Stimulated activated CD8-positive, alpha-beta memory T cell treated with anti-CD3 and anti-CD28 coated beads, Interleukin-12 subunit alpha, Interleukin-12 subunit beta, amount 100 ng/mL, for 24 hours (primary cell): ENCODE data around the gene SLC13A3.

Source experiments
- DNase-seq: peaks from one replicate; pipeline ENCODE4 v3.0.0-alpha.2; 2020; ENCODE audit errors: extremely low read depth

SLC13A3 gene, protein sequence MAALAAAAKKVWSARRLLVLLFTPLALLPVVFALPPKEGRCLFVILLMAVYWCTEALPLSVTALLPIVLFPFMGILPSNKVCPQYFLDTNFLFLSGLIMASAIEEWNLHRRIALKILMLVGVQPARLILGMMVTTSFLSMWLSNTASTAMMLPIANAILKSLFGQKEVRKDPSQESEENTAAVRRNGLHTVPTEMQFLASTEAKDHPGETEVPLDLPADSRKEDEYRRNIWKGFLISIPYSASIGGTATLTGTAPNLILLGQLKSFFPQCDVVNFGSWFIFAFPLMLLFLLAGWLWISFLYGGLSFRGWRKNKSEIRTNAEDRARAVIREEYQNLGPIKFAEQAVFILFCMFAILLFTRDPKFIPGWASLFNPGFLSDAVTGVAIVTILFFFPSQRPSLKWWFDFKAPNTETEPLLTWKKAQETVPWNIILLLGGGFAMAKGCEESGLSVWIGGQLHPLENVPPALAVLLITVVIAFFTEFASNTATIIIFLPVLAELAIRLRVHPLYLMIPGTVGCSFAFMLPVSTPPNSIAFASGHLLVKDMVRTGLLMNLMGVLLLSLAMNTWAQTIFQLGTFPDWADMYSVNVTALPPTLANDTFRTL

DNA sequence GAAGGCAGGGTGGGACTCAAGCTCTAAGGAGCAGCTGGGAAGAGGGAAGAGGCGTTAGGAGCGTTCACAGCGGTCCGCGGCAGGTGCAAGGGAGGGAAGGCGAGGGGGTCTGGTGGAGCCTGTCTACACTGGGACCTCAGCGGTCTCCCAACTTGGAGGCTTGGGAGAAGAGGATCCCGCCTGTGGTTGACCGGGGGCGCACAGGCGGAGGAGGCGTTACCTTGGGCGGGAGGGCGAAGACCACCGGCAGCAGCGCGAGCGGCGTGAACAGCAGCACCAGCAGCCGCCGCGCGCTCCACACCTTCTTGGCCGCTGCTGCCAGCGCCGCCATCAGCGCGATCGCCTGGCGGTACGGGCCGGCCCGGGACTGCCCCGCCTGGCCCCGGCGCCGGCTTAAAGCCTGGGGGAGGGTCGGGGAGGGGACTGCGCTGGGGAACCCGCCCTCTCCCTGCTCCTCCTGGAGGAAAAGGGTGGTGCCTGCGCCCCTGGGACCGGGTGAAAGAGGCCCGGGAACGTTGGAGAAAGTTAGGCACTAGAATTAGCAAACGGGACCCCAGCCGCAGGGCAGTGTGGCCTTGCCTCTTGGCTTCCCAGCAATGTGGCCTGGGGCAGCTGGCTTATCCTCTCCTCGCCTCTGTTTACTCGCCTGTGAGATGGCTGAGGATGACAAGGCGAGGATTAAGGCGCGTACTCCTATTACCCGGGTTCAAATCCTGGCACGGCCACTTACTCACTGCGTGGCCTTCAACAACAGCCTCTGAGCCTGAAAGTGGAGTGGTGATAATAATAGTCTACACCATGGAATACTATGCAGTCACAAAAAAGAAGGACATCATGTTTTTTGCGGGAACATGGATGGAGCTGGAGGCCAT, at the start of gene SLC13A3:
TSS of gene SLC13A3 (minus strand) at position 369 of the 872 bp plus-strand sequence. CDS start at position 331, 38 bp downstream.
- no peak for DNase-seq

DNA sequence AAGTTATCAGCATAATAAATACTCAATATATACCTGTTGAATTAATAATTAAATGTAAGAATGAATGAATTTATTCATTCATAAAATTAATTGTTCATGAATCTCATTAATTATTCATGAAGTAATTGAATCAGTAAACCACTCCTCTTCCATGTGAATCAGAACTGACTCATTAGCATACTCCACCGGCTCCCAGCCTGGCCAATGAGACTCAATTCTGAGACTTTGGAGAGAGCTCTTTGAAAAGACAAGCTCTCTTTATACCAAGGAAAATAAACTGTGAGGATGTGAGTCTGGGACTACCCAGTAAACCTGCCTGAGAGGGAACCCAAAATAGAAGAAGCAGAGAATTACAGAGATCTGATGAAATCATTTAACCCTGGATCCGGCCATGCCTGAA, 49.8 kb upstream of the SLC13A3 start:
- DNase-seq, result no peak

DNA sequence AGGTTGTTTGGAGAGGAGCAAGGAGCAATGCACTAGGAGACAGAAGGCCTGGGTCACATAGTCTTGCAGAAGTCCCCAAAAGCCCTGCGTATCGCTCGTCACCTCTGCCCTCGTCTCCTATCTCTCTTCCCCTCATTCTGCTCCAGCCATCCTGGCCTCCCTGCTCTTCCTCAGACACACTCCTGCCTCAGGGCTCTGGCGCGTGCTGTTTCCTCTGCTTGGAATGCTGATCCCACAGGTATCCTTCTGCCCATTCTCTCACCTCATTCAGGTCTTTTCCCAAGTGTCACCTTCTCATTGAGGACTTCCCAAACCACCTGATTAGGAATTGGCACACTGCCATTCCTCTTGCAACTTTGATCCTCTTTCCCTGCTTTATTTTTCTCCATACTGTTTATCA, 49.2 kb upstream of the SLC13A3 start:
- DNase-seq, result no peak

DNA sequence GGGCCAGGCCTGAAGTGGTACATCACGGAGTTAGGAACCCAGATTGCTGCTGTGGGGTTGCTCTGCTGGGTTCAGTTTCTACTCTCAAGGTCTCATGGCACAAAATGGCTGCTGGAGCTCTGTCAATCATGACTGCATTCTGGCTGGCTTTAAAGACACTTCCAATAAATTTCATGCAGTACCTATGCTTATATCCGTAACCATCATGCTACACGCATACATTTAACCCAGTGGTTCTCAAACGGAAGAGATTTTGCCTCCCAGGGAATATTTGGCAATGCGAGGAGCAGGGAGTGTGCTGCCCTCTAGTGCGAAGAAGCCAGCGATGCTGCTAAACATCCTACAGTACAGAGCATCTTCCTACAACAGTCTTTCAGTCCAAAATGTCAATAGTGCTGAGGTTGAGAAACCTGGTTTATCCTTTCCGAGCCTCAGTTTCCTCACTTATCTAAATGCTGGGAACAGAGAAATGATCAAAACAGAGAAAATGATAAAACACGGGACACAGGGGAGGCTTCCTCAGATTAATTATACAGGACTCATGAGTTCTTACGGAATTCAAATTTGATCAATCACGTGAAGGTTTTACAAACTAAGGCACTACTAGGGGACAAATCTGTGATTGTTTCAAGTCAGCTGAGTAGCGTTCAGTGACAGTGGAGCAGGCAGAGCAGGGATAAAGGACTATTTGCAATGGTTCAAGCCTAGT, 48.5 kb upstream of the SLC13A3 start:
- DNase-seq, result no peak

DNA sequence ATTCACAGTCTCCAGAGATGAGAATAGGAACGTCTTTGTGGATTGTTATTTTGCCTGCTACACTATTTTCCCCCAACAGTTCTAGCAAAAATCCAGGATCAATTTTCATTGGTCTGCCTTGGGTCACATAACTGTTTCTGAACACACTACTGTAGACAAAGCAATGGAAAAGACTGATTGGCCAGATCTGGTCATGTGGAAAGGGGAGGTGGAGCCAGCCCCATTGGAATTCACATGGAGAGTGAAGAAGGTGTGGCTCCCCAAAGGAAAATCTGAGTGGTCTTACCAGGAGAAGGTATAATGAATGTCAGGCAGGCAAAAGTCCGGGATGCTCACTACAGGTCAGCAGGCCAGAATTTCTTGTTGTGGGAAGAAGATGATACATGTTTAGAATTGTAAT, 47.5 kb upstream of the SLC13A3 start:
- DNase-seq, result no peak

DNA sequence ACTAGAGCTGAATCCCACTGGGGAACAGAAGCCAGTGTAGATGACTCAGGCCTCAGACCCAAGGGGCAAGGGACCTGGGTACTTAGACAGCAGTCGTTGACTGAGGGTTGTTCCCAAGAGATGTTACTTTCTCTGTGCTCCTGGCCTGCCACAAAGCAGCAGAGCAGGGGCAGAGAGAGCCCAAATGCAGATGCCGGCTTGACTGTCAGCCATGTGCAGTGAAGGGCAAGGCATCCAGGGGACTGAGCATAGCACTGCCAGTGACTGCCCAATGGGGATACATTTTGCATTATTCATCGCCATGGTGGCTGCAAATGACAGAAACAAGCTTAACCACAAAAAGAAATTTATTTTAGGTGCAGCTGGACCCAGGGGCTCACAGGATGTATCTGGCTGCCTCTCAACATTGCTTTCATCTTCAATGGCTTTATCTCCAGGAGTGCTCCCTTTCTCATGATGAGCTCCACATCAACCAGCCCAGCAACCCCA, 45.6 kb upstream of the SLC13A3 start:
- no peak for DNase-seq

DNA sequence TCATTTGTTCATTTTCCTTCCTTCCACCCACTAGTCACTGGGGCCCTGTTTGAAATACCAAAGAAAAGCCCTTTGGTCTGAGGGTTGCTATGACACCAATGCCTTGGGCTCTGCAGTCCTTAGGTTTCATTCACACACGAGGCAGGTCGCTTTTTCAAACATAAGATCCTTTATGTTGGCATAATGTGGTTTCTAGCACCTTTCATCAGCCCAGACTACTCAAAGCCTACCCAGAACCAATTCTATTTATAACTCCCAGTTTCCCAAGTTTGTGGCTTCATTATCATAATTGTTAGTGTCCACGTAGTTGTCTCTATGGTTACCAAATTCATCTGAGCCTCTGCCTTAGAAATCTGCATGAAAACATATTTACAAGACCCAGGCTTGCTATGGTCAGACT, 44.6 kb upstream of the SLC13A3 start:
- no peak for DNase-seq

DNA sequence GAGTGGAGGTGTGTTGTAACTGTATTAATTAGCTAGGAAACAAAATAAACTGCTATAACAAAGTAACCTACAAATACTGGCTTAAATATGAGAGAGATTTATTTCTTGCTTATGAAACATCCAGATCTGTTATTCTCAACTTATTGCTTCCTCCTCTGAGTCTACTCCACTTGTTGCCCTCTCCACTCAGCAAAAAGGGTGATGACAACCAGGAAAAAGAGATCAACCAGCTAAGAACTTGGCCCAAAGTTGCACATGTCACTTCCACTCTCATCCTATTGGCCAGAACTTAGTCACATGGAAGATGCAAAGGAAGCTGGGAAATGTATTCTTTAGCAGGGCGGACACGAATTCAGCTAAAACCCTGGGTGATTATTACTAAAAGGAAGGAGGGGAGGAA, 43.2 kb upstream of the SLC13A3 start:
- no peak for DNase-seq

DNA sequence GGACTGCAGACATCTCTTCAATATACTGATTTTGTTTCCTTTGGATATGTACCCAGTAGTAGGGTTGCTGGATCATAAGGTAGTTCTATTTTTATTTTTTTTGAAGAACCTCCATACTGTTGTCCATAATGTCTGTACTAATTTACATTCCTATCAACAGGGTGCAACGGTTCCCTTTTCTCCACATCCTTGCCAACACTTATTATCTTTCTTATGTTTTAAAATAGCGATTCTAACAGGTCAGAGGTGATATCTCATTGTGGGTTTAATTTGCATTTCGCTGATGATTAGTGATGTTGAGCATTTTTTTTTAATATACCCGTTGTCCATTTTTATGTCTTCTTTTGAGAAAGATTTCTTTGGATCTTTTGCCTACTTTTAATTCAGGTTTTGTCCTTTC, 39.9 kb upstream of the SLC13A3 start:
- DNase-seq, result no peak

DNA sequence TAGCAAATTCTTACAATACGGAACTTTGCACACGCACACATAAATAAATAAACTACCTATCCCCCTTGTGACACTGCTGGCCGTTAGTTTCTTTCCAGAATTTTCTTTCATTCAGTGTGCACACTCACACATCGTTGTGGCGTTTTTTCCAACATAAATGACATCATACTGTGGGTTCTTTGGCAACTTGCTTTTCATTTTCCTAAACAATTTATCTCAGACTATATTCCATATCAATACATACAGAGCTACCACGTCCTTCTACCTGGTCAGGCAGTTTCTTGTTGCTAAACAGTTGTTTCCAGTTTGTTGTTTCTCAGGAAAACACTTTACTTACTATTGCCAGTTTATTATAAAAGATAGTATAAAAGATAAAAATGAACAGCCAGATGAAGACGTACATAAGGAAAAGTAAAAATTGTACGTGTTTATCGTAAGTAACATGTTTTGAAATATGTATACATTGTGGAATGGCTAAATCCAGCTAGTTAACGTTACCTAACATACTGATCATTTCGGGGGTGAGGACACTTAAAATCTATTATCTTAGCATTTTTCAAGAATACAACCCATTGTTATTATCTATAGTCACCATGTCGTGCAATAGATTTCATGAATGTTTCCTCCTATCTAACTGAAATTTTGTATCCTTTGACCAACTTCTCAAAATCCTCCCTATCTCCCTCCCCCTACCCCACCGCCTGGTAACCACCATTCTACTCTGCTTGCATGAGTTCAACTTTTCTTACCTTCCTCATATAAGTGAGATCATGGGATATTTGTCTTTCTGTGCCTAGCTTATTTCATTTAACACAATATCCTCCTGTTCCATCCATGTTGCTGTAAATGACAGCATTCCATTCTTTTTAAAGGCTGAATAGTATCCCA, 39.2 kb upstream of the SLC13A3 start:
- no peak for DNase-seq

DNA sequence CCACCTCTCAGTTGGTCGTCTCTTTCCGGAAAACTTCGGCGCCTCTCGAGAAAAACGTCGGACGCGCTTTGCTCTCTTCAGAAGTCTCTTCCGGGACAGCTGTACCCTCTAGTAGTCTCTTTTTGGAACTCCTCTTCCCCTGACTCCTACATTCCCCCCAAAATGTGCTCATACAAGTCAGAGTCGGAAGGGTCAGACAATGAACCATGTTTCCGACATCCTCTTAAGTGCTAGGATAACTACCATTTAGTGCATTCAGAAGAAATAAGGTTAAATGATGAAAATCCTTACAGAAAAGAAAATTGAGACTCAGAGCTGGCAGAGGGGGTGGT, 38.5 kb upstream of the SLC13A3 start:
- no peak for DNase-seq

DNA sequence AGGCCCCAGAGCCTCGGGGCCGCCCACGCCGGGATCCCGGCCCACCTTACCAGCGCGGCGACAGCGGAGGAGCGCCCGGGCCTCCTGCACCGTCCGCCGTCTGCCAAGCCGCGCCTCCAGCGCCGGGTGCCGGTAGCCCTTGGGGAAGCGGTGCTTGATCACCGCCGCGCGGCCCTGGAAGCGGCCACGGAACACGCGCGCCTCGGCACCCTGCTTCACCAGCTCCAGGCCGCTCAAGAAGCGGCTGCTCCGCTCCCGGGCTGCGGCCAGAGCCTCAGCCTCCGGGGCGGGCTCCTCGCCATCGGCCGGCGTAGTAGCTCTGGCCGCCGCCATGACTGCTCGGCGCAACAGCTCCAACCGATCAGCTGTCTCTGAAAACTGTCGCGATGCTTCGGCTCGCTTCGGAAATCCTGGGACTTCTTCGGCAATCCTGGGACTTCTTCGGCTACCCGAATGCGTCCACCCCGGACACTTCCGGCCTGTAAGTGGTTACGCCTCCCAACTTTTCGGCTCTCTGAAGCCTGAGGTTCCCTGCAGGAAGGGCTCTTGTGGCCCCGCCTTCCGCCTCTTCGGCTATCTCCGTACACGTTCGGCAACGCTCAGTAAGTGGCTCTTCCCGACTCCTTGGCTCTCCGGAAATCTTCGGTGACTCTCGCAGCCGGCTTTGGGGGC, 38.0 kb upstream of the SLC13A3 start, which contains the start of gene TP53RK:
TSS of gene TP53RK (minus strand) at position 363 of the 672 bp plus-strand sequence. CDS start at position 333, 30 bp downstream.
- DNase-seq, result peak; percentile 94

DNA sequence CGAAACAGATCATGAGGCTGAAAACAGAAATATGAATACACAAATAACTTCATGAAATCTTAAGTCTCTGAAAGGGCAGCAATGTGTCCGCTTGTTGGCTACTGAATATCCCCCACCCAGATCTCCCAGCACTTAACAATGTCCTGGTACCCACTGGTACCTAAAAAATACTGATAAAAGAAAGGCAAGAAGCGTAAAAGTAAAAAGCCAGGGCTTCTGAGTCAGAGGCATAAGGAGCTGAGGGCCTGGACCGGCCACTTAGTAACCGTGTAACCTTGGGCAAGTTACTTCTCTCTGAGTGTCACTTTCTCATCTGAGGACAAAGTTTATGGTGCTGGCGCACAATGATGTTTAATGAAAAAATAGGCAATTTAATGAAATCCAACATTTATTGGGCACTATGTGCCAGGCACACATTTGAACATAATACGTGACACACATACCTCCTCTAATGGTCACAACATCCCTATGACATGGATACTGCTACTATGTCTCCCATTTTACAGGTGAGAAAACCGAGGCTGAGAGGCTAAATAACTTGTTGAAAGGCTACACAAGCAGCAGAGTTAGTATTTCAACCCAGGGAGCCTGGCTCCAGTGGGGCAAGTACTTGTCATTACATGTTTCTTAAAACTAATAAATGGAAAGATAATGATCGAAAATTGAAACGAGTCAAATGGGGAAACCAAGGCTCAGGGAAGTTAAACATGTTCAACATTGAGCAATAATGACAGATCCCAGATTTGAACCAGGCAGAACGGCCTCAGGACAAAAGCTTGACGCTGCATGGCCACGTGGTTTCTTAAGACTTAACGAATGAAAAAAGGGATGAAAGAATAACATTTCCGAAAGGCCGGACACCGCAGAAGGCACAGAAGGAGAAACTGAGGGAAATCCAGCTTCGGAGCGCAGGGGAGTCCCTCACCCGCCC, 37.2 kb upstream of the SLC13A3 start:
- DNase-seq, result no peak

DNA sequence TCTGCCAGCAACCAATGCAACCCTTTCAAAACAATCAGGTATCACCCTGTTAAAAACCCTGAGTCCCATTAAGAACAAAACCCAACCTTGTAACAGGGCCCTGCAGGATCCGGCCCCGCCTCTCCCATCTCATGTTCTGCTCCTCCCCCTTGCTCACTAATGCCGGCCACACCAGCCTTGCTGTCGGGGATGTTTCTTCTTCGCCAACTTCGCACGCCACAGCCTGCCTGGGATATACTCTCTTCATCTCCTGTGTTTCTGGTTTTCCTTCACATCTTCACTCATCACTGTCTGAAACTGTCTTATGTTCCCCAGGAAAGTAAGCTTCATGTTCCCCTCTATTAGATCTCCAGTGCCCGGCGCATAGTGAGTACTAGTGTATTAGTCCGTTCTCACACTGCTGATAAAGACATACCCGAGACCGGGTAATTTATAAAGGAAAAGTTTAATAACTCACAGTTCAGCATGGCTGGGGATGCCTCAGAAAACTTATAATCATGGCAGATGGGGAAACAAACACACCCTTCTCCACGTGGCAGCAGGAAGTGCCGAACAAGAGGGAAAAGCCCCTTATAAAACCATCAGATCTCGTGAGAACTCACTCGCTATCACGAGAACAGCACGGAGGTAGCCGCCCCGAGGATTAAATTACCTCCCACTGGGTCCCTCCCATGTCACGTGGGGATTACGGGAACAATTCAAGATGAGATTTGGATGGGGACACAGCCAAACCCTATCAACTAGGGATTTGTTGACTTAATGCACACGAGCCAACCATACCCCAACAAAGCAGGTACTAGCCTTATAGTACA, 32.9 kb upstream of the SLC13A3 start:
- DNase-seq, result no peak

DNA sequence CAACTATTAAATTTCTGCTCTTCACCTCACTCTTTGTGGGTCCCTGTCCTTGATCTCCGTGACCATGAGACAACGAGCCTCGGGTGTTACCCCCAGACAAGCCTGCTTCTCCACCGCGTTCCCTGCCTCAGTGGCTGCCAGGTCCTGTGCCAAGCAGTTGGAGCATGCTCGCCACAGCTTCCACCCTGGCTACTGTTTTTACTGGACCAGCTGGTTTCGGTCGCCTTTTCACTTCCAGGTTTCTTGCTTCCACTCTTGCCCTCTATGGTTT, 32.3 kb upstream of the SLC13A3 start:
- no peak for DNase-seq

DNA sequence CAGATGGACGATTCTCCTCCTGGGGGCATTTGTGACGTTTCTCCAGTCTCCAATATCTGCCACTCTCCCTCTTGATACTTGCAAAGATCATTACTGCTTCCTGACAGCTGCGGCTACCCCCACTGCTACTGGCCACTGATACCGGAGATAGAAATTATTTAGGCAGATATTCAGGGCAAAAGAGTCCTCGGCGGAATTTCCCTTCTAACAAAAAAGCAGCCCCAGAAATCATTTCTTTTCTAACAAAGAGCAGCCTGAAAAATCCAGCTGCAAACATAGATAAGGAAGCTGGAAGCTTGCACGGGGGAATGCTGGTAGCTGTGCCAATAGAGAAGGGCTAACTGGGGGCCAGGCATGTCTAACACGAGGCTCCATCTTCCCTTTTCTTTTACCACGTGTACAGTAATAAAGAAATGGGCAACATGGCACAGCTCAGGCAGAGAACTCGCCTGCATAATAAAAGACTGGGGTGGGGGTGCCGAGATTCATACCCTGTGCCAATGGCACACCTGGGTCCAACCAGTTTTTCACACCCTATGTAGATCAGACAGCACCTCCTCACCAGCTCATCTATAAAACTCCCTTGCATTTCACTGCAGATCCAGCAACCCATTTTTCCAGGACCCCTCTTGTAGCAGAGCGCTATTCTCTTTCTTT, 31.9 kb upstream of the SLC13A3 start:
- DNase-seq, result no peak

DNA sequence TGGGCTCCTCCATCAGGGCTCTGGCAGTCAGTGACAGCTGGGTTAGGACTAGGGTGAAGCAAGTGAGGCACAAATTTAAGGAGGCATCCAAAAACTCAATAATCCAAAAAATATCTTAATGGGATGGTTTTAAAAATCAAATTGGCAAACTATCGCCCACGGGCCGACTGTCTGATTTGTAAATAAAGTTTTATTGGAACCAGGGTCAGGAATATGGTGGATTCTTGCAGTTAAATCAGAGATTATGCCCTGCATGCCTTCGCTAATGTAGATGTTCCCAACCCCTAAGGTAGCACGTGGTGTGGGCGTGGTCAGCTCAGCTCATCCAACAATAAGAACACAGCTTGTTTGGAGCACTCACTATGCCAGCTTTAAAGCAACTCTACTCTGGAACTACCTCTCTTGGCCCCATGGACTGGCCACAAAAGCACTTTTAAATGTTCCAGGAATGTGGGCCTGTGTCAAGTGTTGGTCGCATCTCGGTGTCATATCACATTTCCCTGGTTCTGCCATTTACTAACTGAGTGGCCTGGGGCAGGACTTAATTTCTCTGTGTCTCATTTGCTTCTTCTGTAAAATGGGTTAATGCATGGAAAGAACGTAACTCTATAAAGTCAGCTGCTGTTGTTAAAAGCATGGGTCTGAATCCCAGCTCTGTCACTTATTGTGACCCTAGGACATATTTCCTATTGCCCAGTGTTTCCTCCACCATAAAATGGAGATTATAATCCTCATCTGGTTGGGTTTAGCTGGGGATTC, 31.0 kb upstream of the SLC13A3 start:
- DNase-seq, result no peak
